IPS-NIHi7 (cell line): ENCODE measurements around the gene TBCD.
"Not testable (repeated sequence)": the region's sequence is repeated elsewhere in the genome, so short reads cannot be mapped to it uniquely, and the experiment has no call there.

ENCODE experiments used
- DNase-seq: peaks from one replicate; pipeline ENCODE4 v3.0.0; 2012; ENCODE audit warnings: mixed read lengths; ENCODE audit errors: extremely low spot score

The TBCD gene

GRCh38 chr17:82729479-82730260 lies 22.2 kb upstream of the TBCD start:
- DNase-seq: no peak

- no peak for DNase-seq
Observed at GRCh38 chr17:82732118-82732743, 19.6 kb upstream of the TBCD start.

- peak; percentile 86 for DNase-seq
Observed at GRCh38 chr17:82734987-82735866, 16.6 kb upstream of the TBCD start, which contains the start of gene FN3K. TSS of gene FN3K (plus strand) at chr17:82735615. CDS start at chr17:82735637, 22 bp downstream.

- DNase-seq: no peak
Observed at GRCh38 chr17:82736511-82737185, 15.2 kb upstream of the TBCD start.

- no peak for DNase-seq
Observed at GRCh38 chr17:82737967-82738877, 13.6 kb upstream of the TBCD start.

- no peak for DNase-seq
Observed at GRCh38 chr17:82740906-82741759, 10.7 kb upstream of the TBCD start.

GRCh38 chr17:82743344-82744219 lies 8.3 kb upstream of the TBCD start:
- no peak for DNase-seq

GRCh38 chr17:82744736-82745135 lies 7.1 kb upstream of the TBCD start:
- DNase-seq: not testable (repeated sequence)

GRCh38 chr17:82745524-82745923 lies 6.3 kb upstream of the TBCD start:
- no peak for DNase-seq

GRCh38 chr17:82748756-82749155 lies 3.1 kb upstream of the TBCD start:
- no peak for DNase-seq

- no peak for DNase-seq
Observed at GRCh38 chr17:82750241-82750908, 1.5 kb upstream of the TBCD start.

GRCh38 chr17:82751171-82751570 lies 694 bp upstream of the TBCD start:
- DNase-seq: no peak

- DNase-seq: no peak
Observed at GRCh38 chr17:82752371-82753200, 721 bp downstream of the TBCD start.

- no peak for DNase-seq
Observed at GRCh38 chr17:82753201-82753464, 1.3 kb downstream of the TBCD start.

- DNase-seq: peak; percentile 61
Observed at GRCh38 chr17:82754297-82755208, 2.7 kb downstream of the TBCD start.

GRCh38 chr17:82756166-82756565 lies 4.3 kb downstream of the TBCD start:
- DNase-seq: no peak
